HG03432 (cell line): ENCODE data around the gene CALHM4.
"Not testable (repeated sequence)": the region's sequence is repeated elsewhere in the genome, so short reads cannot be mapped to it uniquely, and the experiment has no call there.

ENCODE experiments used
- ATAC-seq: cut with Tn5 transposase; IDR thresholded peaks from one replicate; pipeline ENCODE4 v1.9.1; 2021; ENCODE audit warnings: mild to moderate bottlenecking, moderate library complexity; ENCODE audit not compliant: unreplicated experiment

CALHM4 gene

DNA sequence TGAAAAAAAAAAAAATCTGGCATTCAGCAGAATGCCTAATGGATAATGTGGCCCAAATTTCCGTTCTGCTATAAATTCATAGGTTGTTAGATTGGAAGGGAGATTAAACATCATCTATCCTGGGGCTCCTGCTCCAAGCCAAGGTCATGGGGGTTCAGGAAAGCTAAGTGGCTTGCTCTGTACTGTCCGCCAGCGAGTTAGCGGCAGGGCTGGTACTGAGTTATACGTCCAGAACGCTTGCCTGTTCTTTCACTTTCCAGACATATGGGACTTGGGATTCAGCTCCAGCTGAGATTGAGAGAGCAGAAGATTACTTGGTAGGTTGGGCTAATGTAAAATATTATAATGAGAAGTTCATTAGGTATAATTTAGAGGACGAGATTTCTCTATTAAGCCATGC is 18.6 kb downstream of the CALHM4 start:
- no peak for ATAC-seq

- no peak for ATAC-seq
These were observed 21.7 kb downstream of the CALHM4 start for GRCh38 chr6:116575227-116575626.

GRCh38 chr6:116577486-116577885 is 23.9 kb downstream of the CALHM4 start:
- ATAC-seq = no peak

GRCh38 chr6:116578335-116578734 is 24.8 kb downstream of the CALHM4 start:
- ATAC-seq = no peak

- no peak for ATAC-seq
These were observed 25.6 kb downstream of the CALHM4 start for GRCh38 chr6:116579143-116579542.

DNA sequence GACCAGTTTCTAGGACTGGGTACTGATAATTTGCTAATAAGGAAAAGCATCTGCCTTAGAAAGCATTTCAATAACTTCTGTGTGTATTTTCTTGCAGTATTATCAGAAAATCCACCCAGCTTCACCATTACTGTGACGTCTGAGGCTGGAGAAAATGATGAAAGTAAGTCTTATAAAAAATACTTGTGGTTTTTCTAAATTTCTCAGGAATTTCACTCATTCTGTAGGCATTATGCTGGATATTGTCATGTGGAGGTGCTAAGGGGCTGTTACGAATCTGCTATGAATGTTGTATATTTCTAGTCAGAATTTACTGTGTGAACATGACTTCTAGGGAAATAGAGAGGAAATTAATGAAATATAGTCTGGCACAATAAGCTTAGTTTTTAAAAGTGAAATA is 26.6 kb downstream of the CALHM4 start:
- no peak for ATAC-seq

DNA sequence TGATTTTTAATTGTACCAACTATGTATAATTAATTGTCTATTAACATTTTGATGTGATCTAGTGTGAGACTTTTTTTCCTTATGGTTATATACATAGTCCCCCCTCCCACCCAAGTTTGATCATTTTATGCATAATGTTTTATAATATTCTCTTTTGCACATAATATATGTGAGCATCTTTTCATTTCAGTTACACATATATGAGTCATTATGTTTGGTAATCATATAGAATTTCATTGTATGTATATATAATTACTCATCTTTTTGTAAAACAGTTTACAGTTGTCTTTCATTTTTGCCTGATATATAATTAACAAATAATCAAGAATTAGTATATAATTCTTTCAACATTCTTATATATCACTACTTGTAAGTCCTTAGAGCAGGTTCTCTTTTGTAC is 32.7 kb downstream of the CALHM4 start:
- ATAC-seq = no peak

- no peak for ATAC-seq
These were observed 33.2 kb downstream of the CALHM4 start for GRCh38 chr6:116586738-116587137.

GRCh38 chr6:116595247-116595646 is 41.7 kb downstream of the CALHM4 start:
- no peak for ATAC-seq

- ATAC-seq = no peak
These were observed 43.3 kb downstream of the CALHM4 start for GRCh38 chr6:116596815-116597214.

- ATAC-seq = not testable (repeated sequence)
These were observed 50.4 kb downstream of the CALHM4 start for GRCh38 chr6:116603916-116604315.

DNA sequence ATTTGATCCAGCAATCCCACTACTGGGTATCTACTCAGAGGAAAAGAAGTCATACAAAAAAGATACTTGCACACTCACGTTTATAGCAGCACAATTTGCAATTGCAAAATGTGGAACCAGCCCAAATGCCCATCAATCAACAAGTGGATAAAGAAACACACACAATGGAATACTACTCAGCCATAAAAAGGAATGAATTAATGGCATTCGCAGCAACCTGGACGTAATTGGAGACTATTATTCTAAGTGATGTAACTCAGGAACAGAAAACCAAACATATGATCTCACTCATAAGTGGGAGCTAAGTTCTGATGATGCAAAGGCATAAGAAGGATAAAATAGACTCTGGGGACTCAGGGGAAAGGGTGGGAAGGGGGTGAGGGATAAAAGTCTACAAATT is 51.3 kb downstream of the CALHM4 start:
- ATAC-seq = not testable (repeated sequence)

DNA sequence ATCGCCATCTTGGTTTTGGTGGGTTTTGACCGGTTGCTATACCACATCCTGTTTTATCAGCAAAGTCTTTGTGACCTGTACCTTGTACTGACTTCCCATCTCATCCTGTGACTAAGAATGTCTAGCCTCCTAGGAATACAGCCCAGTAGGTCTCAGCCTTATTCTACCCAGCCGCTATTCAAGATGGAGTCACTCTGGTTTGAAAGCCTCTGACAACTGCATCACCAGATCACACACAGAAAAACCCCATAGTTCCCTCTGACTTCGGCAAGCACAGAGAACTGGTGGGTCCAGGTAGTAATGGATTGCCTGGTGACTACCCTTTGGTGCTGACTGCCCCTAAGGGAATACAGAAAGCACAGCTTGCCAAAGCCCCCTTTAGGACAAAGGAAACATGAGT is 52.4 kb downstream of the CALHM4 start:
- no peak for ATAC-seq
